ENCODE results near the gene CES4A. TPM values are rescaled to one million over a fixed set of nuclear protein-coding genes. Genes with fewer than 3 reads are reported as not detected.
"Not testable (repeated sequence)": the region's sequence is repeated elsewhere in the genome, so short reads cannot be mapped to it uniquely, and the experiment has no call there.

CES4A gene
- polyA plus RNA-seq, 4 donors: 4.8 to 26.3 (median 10.5) TPM

DNA sequence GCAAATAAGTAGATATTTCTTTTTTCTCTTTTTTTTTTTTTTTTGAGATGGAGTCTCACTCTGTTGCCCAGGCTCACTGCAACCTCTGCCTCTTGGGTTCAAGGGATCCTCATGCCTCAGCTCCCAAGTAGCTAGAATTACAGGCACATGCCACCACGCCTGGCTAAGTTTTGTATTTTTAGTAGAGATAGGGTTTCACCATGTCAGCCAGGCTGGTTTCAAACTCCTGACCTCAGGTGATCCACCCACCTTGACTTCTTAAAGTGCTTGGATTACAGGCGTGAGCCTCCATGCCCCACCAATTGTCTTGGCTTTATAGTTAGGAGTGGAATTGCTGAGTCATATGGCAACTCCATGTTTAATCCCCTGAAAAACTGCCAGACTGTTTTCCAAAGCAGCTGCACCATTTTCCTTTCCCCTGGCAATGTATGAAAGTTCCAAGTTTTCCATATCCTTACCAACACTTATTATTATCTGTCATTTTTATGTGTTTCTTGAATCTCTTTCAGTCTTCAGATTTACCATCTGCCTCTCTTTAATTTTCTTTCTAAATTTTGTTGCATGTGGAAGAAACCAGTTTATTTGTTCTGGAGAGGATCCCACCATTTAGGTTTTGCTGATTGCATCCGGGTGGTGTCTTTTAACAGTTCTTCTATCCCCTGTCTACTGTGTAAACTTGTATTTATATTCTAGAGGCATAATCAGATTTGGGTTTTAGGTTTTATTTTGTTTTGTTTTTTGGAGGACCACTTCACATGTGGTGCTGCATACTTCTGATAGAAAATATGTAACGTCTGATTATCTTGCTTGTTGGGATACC lies 37.2 kb upstream of the CES4A start:
- no peak for DNase-seq
- H3K27ac ChIP-seq (ENCODE audit: low read depth in 1 of 3, low read length in 2 of 3): no peak overlapping the region
- FAIRE-seq: no peak
- no peaks in the 10 kb centered on the region for H3K36me3 ChIP-seq (ENCODE audit: control insufficient read depth in 3 of 3, insufficient read depth in 2 of 3, low read depth in 1 of 3, low read length in 3 of 3)
- WGBS, 3 donors: 85 to 87% (median 87%) methylated on average over 4 of the region's 4 CpGs
- peaks cover 0 to 51% (median 1%) of the 10 kb centered on the region in 3 donors for H3K4me1 ChIP-seq (ENCODE audit: control insufficient read depth in 3 of 3, insufficient read depth in 2 of 3, low read depth in 1 of 3, low read length in 2 of 3)
- H3K27me3 ChIP-seq (ENCODE audit: control insufficient read depth in 3 of 3, insufficient read depth in 3 of 3, low read length in 3 of 3): peaks cover 0 to 22% (median 7%) of the 10 kb centered on the region in 3 donors
- no peak overlapping the region for H3K4me3 ChIP-seq (ENCODE audit: low read depth in 1 of 3, low read length in 3 of 3)
- H3K9me3 ChIP-seq (ENCODE audit: control insufficient read depth in 2 of 2, insufficient read depth in 1 of 2, low read depth in 1 of 2, low read length in 1 of 2): no peaks in the 10 kb centered on the region

GRCh38 chr16:66952430-66953110 lies 35.8 kb upstream of the CES4A start:
- H3K9me3 ChIP-seq (ENCODE audit: control insufficient read depth in 2 of 2, insufficient read depth in 1 of 2, low read depth in 1 of 2, low read length in 1 of 2): no peaks in the 10 kb centered on the region
- no peak for FAIRE-seq
- WGBS, 3 donors: 88 to 90% (median 89%) methylated on average over 7 of the region's 7 CpGs
- H3K27ac ChIP-seq (ENCODE audit: low read depth in 1 of 3, low read length in 2 of 3): peak overlapping the region in 2 of 3 donors; percentile 87 to 89
- H3K27me3 ChIP-seq (ENCODE audit: control insufficient read depth in 3 of 3, insufficient read depth in 3 of 3, low read length in 3 of 3): peaks cover 0 to 22% (median 7%) of the 10 kb centered on the region in 3 donors
- no peak overlapping the region for H3K4me3 ChIP-seq (ENCODE audit: low read depth in 1 of 3, low read length in 3 of 3)
- peaks cover 0 to 61% (median under 1%) of the 10 kb centered on the region in 3 donors for H3K4me1 ChIP-seq (ENCODE audit: control insufficient read depth in 3 of 3, insufficient read depth in 2 of 3, low read depth in 1 of 3, low read length in 2 of 3)
- peak in 1 of 2 donors; percentile 45 for DNase-seq
- no peaks in the 10 kb centered on the region for H3K36me3 ChIP-seq (ENCODE audit: control insufficient read depth in 3 of 3, insufficient read depth in 2 of 3, low read depth in 1 of 3, low read length in 3 of 3)

DNA sequence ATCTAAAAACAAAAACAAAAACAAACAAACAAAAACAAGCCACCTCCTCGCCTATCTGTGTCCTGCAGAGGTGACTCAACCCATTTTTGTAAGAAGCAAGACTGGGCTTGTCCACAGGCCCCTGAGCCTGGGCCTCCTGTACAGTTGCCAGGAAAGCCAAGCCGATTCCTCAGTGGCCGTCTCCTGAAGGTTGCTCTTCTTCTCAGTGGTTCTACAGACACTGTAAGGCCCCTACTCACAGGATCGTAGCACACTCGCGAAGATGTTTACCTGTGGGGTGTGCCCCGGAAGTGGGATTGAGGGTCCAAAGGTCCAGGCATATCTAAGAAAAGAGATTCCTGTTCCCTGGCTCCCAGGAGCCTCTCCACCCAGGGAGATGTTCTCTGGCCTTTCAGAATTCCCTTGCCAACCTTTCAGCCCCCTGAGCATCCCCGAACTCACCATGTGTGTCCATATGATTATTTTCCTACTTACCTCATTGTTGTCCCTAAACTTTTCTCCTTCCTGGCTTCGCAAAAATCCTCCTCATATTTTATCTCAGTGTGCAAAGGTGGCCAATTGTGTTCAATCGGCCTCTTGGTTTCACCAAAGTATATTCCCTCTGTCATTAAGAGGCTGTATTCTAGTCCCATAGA lies 34.8 kb upstream of the CES4A start:
- Histone ChIP-seq H3K4me3 (ENCODE audit: low read depth in 1 of 3, low read length in 3 of 3) (no peak overlapping the region), H3K36me3 (ENCODE audit: control insufficient read depth in 3 of 3, insufficient read depth in 2 of 3, low read depth in 1 of 3, low read length in 3 of 3) (no peaks in the 10 kb centered on the region), H3K9me3 (ENCODE audit: control insufficient read depth in 2 of 2, insufficient read depth in 1 of 2, low read depth in 1 of 2, low read length in 1 of 2) (no peaks in the 10 kb centered on the region), H3K27me3 (ENCODE audit: control insufficient read depth in 3 of 3, insufficient read depth in 3 of 3, low read length in 3 of 3) (peaks cover 0 to 15% (median 7%) of the 10 kb centered on the region in 3 donors), H3K27ac (ENCODE audit: low read depth in 1 of 3, low read length in 2 of 3) (peak overlapping the region; percentile 45 to 89 (median 87)), H3K4me1 (ENCODE audit: control insufficient read depth in 3 of 3, insufficient read depth in 2 of 3, low read depth in 1 of 3, low read length in 2 of 3) (peaks cover 0 to 55% (median 0%) of the 10 kb centered on the region in 3 donors)
- WGBS, 3 donors: 15 to 62% (median 28%) methylated on average over 10 of the region's 10 CpGs
- FAIRE-seq: no peak
- DNase-seq: peak; percentile 90

DNA sequence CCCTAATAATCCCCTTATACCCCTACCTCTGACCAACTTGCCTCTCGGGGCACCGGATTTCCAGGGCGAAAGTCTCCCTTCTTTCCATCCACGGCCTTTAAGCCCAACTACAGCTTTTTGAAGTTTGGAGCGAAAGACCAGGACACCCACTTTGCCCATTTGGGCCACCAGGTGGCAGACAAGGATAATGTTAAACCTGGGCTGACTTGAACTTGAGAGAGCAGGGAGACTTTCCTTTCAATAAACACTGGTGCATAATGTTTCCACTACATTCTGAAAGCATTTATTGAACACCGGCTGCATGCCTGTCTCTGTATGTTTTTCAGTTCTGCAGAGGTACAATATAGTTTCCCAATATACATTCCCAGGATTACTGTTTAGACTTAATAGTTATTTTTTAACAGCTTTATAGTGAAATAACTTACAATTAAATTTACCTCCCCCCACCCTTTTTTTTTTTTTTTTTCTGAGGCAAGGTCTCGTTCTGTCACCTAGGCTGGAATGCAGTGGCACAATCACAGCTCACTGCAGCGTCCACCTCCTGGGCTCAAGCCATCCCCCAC lies 34.2 kb upstream of the CES4A start:
- no peak overlapping the region for H3K4me3 ChIP-seq (ENCODE audit: low read depth in 1 of 3, low read length in 3 of 3)
- WGBS, 3 donors: 11 to 23% (median 13%) methylated on average over 8 of the region's 8 CpGs

DNA sequence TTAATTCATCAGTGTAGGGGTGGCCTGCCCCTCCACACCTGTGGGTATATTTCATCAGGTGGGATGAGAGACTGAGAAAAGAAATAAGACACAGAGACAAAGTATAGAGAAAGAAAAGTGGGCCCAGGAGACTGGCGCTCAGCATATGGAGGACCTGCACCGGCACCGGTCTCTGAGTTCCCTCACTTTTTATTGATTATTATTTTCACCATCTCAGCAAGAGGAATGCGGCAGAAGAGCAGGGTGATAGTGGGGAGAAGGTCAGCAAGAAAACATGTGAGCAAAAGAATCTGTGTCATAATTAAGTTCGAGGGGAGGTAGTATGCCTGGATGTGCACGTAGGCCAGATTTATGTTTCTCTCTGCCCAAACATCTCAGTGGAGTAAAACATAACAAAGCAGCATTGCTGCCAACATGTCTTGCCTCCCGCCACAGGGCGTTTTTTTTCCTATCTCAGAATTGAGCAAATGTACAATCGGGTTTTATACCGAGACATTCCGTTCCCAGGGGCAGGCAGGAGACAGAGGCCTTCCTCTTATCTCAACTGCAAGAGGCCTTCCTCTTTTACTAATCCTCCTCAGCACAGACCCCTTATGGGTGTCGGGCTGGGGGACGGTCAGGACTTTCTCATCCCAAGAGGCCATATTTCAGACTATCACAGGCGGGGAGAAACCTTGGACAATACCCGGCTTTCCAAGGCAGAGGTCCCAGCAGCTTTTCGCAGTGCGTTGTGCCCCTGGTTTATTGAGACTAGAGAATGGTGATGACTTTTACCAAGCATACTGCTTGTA lies 32.8 kb upstream of the CES4A start:
- peak overlapping the region in 2 of 3 donors; percentile 27 to 53 for H3K27ac ChIP-seq (ENCODE audit: low read depth in 1 of 3, low read length in 2 of 3)
- peaks cover 0 to 42% (median 0%) of the 10 kb centered on the region in 3 donors for H3K4me1 ChIP-seq (ENCODE audit: control insufficient read depth in 3 of 3, insufficient read depth in 2 of 3, low read depth in 1 of 3, low read length in 2 of 3)
- 31 to 60% (median 51%) methylated on average over 17 of the region's 17 CpGs for whole genome bisulfite sequencing, 3 donors
- FAIRE-seq; H3K9me3 ChIP-seq (ENCODE audit: control insufficient read depth in 2 of 2, insufficient read depth in 1 of 2, low read depth in 1 of 2, low read length in 1 of 2); H3K36me3 ChIP-seq (ENCODE audit: control insufficient read depth in 3 of 3, insufficient read depth in 2 of 3, low read depth in 1 of 3, low read length in 3 of 3); H3K4me3 ChIP-seq (ENCODE audit: low read depth in 1 of 3, low read length in 3 of 3); H3K27me3 ChIP-seq (ENCODE audit: control insufficient read depth in 3 of 3, insufficient read depth in 3 of 3, low read length in 3 of 3): not testable (repeated sequence)
- DNase-seq: peak in 1 of 2 donors; percentile 49

More for the DNA sequence above, 34.2 kb upstream of the CES4A start:
- Histone ChIP-seq H3K4me1 (ENCODE audit: control insufficient read depth in 3 of 3, insufficient read depth in 2 of 3, low read depth in 1 of 3, low read length in 2 of 3) (peaks cover 0 to 49% (median 0%) of the 10 kb centered on the region in 3 donors), H3K27ac (ENCODE audit: low read depth in 1 of 3, low read length in 2 of 3) (peak overlapping the region; percentile 45 to 87 (median 87)), H3K9me3 (ENCODE audit: control insufficient read depth in 2 of 2, insufficient read depth in 1 of 2, low read depth in 1 of 2, low read length in 1 of 2) (no peaks in the 10 kb centered on the region), H3K36me3 (ENCODE audit: control insufficient read depth in 3 of 3, insufficient read depth in 2 of 3, low read depth in 1 of 3, low read length in 3 of 3) (no peaks in the 10 kb centered on the region), H3K27me3 (ENCODE audit: control insufficient read depth in 3 of 3, insufficient read depth in 3 of 3, low read length in 3 of 3) (peaks cover 0 to 9% (median 7%) of the 10 kb centered on the region in 3 donors)
- DNase-seq (peak; percentile 91 to 92), FAIRE-seq (no peak)

DNA sequence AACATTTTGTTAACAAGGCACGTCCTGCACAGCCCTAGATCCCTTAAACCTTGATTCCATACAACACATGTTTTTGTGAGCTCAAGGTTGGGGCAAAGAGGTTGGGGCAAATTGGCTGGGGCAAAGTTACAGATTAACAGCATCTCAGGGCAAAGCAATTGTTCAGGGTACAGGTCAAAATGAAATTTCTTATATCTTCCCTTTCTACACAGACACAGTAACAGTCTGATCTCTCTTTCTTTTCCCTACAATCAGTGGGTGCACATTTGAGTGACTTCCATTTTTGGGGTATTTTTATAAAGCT lies 32.3 kb upstream of the CES4A start:
- H3K27ac ChIP-seq (ENCODE audit: low read depth in 1 of 3, low read length in 2 of 3): peak overlapping the region in 1 of 3 donors; percentile 53
- peaks cover 0 to 46% (median 0%) of the 10 kb centered on the region in 3 donors for H3K4me1 ChIP-seq (ENCODE audit: control insufficient read depth in 3 of 3, insufficient read depth in 2 of 3, low read depth in 1 of 3, low read length in 2 of 3)
- not testable (repeated sequence) for H3K27me3 ChIP-seq (ENCODE audit: control insufficient read depth in 3 of 3, insufficient read depth in 3 of 3, low read length in 3 of 3); FAIRE-seq; H3K4me3 ChIP-seq (ENCODE audit: low read depth in 1 of 3, low read length in 3 of 3); H3K36me3 ChIP-seq (ENCODE audit: control insufficient read depth in 3 of 3, insufficient read depth in 2 of 3, low read depth in 1 of 3, low read length in 3 of 3); H3K9me3 ChIP-seq (ENCODE audit: control insufficient read depth in 2 of 2, insufficient read depth in 1 of 2, low read depth in 1 of 2, low read length in 1 of 2)
- DNase-seq: peak in 1 of 2 donors; percentile 34
- 17 to 55% (median 20%) methylated on average over 1 of the region's 1 CpG for WGBS, 3 donors

GRCh38 chr16:66958857-66959703 lies 29.3 kb upstream of the CES4A start:
- no peaks in the 10 kb centered on the region for H3K27me3 ChIP-seq (ENCODE audit: control insufficient read depth in 3 of 3, insufficient read depth in 3 of 3, low read length in 3 of 3)
- H3K4me3 ChIP-seq (ENCODE audit: low read depth in 1 of 3, low read length in 3 of 3): no peak overlapping the region
- DNase-seq: no peak
- peaks cover 0 to 13% (median 0%) of the 10 kb centered on the region in 3 donors for H3K36me3 ChIP-seq (ENCODE audit: control insufficient read depth in 3 of 3, insufficient read depth in 2 of 3, low read depth in 1 of 3, low read length in 3 of 3)
- 33 to 69% (median 55%) methylated on average over 7 of the region's 7 CpGs for WGBS, 3 donors
- H3K4me1 ChIP-seq (ENCODE audit: control insufficient read depth in 3 of 3, insufficient read depth in 2 of 3, low read depth in 1 of 3, low read length in 2 of 3): peaks cover 0 to 37% (median 0%) of the 10 kb centered on the region in 3 donors
- H3K9me3 ChIP-seq (ENCODE audit: control insufficient read depth in 2 of 2, insufficient read depth in 1 of 2, low read depth in 1 of 2, low read length in 1 of 2): no peaks in the 10 kb centered on the region
- no peak for FAIRE-seq
- H3K27ac ChIP-seq (ENCODE audit: low read depth in 1 of 3, low read length in 2 of 3): no peak overlapping the region
